Measurements from ENCODE around the gene ATP8B4. TPM values are rescaled to one million over a fixed set of nuclear protein-coding genes. Genes with fewer than 3 reads are reported as not detected.

The ATP8B4 gene
- total RNA-seq, 1 experiment from 2014 or later = 0.24 TPM

GRCh38 chr15:50126072-50126471, 7.0 kb upstream of the ATP8B4 start:
- no TSS peak for BruUV-seq (replicated peaks)
- H3K4me3 Mint-ChIP-seq (ENCODE audit: low read depth, unreplicated experiment) = no peak overlapping the region
- intact Hi-C loops (cut with micrococcal nuclease; ENCODE audit: unreplicated experiment) = no loop called here
- CTCF ChIA-PET = no interaction called here
- no peaks in the 10 kb centered on the region for H3K27me3 Mint-ChIP-seq (ENCODE audit: unreplicated experiment)
- no peaks in the 10 kb centered on the region for H3K4me1 Mint-ChIP-seq (ENCODE audit: low read depth, unreplicated experiment)
- H3K27ac Mint-ChIP-seq (ENCODE audit: unreplicated experiment) = no peak overlapping the region
- H3K9me3 Mint-ChIP-seq (ENCODE audit: low read depth, unreplicated experiment) = no peaks in the 10 kb centered on the region
- no peak for TF ChIP-seq CTCF (IDR thresholded peaks at IDR 0.05; ENCODE audit: unreplicated experiment)
- no peaks in the 10 kb centered on the region for H3K36me3 Mint-ChIP-seq (ENCODE audit: insufficient read depth, unreplicated experiment)
- DNase-seq = no peak

GRCh38 chr15:50124631-50125030, 5.6 kb upstream of the ATP8B4 start:
- no peaks in the 10 kb centered on the region for H3K9me3 Mint-ChIP-seq (ENCODE audit: low read depth, unreplicated experiment)
- H3K4me1 Mint-ChIP-seq (ENCODE audit: low read depth, unreplicated experiment) = no peaks in the 10 kb centered on the region
- H3K36me3 Mint-ChIP-seq (ENCODE audit: insufficient read depth, unreplicated experiment) = no peaks in the 10 kb centered on the region
- CTCF ChIA-PET = no interaction called here
- H3K27ac Mint-ChIP-seq (ENCODE audit: unreplicated experiment) = no peak overlapping the region
- BruUV-seq (replicated peaks) = no TSS peak
- H3K4me3 Mint-ChIP-seq (ENCODE audit: low read depth, unreplicated experiment) = no peak overlapping the region
- intact Hi-C loops (cut with micrococcal nuclease; ENCODE audit: unreplicated experiment) = no loop called here
- no peak for DNase-seq
- no peaks in the 10 kb centered on the region for H3K27me3 Mint-ChIP-seq (ENCODE audit: unreplicated experiment)
- TF ChIP-seq CTCF (IDR thresholded peaks at IDR 0.05; ENCODE audit: unreplicated experiment) = no peak

- Mint-ChIP-seq H3K27me3 (ENCODE audit: unreplicated experiment) (no peaks in the 10 kb centered on the region), H3K9me3 (ENCODE audit: low read depth, unreplicated experiment) (no peaks in the 10 kb centered on the region), H3K27ac (ENCODE audit: unreplicated experiment) (no peak overlapping the region), H3K36me3 (ENCODE audit: insufficient read depth, unreplicated experiment) (no peaks in the 10 kb centered on the region), H3K4me3 (ENCODE audit: low read depth, unreplicated experiment) (no peak overlapping the region), H3K4me1 (ENCODE audit: low read depth, unreplicated experiment) (no peaks in the 10 kb centered on the region)
- no peak for TF ChIP-seq CTCF (IDR thresholded peaks at IDR 0.05; ENCODE audit: unreplicated experiment)
- no TSS peak for BruUV-seq (replicated peaks)
- DNase-seq = no peak
- intact Hi-C loops (cut with micrococcal nuclease; ENCODE audit: unreplicated experiment) = no loop called here
- CTCF ChIA-PET = no interaction called here
Observed at GRCh38 chr15:50123861-50124557, 5.0 kb upstream of the ATP8B4 start.

- no peak overlapping the region for H3K4me3 Mint-ChIP-seq (ENCODE audit: low read depth, unreplicated experiment)
- H3K9me3 Mint-ChIP-seq (ENCODE audit: low read depth, unreplicated experiment) = no peaks in the 10 kb centered on the region
- H3K4me1 Mint-ChIP-seq (ENCODE audit: low read depth, unreplicated experiment) = peaks cover 7% of the 10 kb centered on the region
- H3K36me3 Mint-ChIP-seq (ENCODE audit: insufficient read depth, unreplicated experiment) = peaks cover 4% of the 10 kb centered on the region
- TF ChIP-seq CTCF (IDR thresholded peaks at IDR 0.05; ENCODE audit: unreplicated experiment) = no peak
- no peak for DNase-seq
- no peaks in the 10 kb centered on the region for H3K27me3 Mint-ChIP-seq (ENCODE audit: unreplicated experiment)
- no peak overlapping the region for H3K27ac Mint-ChIP-seq (ENCODE audit: unreplicated experiment)
- intact Hi-C loops (cut with micrococcal nuclease; ENCODE audit: unreplicated experiment) = no loop called here
- no TSS peak for BruUV-seq (replicated peaks)
- CTCF ChIA-PET = no interaction called here
Observed at GRCh38 chr15:50120729-50121128, 1.7 kb upstream of the ATP8B4 start.

All from Calu3 (cell line).